Skeletal muscle satellite cell (primary cell): ENCODE results near the gene OPN4.

Experiments used
- H3K27me3 ChIP-seq: 2 replicates; pipeline ENCODE4 v1.7.0; 2013; ENCODE audit warnings: low read length; ENCODE audit not compliant: control insufficient read depth, insufficient read depth
- H3K36me3 ChIP-seq: 2 replicates; pipeline ENCODE4 v1.7.0; 2013; ENCODE audit warnings: mild to moderate bottlenecking, control low read depth, low read length; ENCODE audit not compliant: insufficient read depth
- H3K4me1 ChIP-seq: 2 replicates; pipeline ENCODE4 v1.7.0; 2013; ENCODE audit warnings: low read length; ENCODE audit not compliant: control insufficient read depth, insufficient read depth
- H3K4me2 ChIP-seq: 2 replicates; pipeline ENCODE4 v1.7.0; 2013; ENCODE audit warnings: mild to moderate bottlenecking, low read length
- H3K4me3 ChIP-seq: 2 replicates; pipeline ENCODE4 v1.7.0; 2013; ENCODE audit warnings: low read length
- H3K9ac ChIP-seq: 2 replicates; pipeline ENCODE4 v1.7.0; 2013; ENCODE audit warnings: mild to moderate bottlenecking, low read depth, low read length, moderate library complexity
- H3K9me3 ChIP-seq: replicated peaks from 2 replicates; pipeline ENCODE4 v1.7.0; 2013; ENCODE audit warnings: mild to moderate bottlenecking, control low read depth, low read length

The OPN4 gene

DNA sequence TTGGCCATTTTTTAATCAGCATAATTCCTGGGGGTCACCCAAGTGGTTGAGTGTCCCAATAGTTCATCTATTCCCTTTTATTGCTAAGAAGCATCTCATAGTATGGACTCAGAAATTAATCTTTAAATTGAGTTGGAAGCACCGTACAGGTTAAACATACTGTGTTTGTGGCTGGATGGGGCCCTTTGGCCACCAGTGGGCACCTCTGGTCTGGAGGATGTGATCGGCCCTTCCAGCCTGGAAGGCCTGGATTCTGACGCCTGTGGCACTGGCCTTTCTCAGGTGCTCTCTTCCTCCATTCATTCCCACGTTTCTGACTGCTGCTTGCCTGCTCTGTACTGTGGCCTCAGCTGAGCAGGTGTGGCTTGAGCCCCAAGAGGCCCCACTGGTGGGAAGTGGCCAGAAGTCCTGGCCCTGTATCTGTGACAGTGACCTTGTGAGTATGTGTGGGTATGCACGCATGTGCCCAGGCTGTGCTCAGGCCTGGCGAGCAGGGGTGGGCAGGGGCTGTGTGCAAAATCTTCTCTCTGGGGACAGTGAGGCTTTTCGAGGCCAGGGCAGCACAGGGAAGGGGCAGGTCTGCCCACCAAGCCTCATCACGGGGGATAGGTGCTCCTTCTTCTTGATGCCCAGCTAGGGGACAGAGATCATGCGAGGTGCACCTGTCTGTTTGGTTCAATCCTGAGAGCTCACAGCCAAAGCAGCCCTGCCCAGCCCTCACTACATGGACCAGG is 44.0 kb downstream of the OPN4 start:
- H3K4me3 ChIP-seq, result no peak overlapping the region
- peaks cover 3% of the 10 kb centered on the region for H3K4me1 ChIP-seq
- no peaks in the 10 kb centered on the region for H3K9me3 ChIP-seq
- H3K4me2 ChIP-seq, result no peak overlapping the region
- H3K36me3 ChIP-seq, result no peaks in the 10 kb centered on the region
- H3K9ac ChIP-seq, result no peak overlapping the region
- peaks cover 6% of the 10 kb centered on the region for H3K27me3 ChIP-seq

DNA sequence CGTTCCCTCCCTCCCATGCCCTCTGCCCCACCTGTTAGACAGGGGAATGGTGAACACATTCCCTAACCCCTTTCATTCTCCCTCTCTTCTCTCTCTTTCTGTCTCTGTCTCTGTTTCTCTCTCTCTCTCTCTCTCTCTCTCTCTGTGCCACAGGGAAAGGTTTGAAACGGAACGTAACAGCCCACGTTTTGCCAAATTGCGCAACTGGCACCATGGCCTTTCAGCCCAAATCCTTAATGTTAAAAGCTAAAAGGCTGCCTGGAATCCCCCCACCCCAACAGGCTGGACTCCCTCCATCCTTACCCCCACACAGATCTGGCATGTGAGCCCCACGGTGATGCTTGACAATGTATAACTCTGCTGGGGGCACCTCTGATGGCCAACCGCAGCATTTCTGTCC is 44.8 kb downstream of the OPN4 start:
- H3K27me3 ChIP-seq, result peaks cover 6% of the 10 kb centered on the region
- H3K9ac ChIP-seq, result no peak overlapping the region
- H3K4me1 ChIP-seq, result no peaks in the 10 kb centered on the region
- no peaks in the 10 kb centered on the region for H3K36me3 ChIP-seq
- no peak overlapping the region for H3K4me2 ChIP-seq
- H3K4me3 ChIP-seq, result no peak overlapping the region
- no peaks in the 10 kb centered on the region for H3K9me3 ChIP-seq

DNA sequence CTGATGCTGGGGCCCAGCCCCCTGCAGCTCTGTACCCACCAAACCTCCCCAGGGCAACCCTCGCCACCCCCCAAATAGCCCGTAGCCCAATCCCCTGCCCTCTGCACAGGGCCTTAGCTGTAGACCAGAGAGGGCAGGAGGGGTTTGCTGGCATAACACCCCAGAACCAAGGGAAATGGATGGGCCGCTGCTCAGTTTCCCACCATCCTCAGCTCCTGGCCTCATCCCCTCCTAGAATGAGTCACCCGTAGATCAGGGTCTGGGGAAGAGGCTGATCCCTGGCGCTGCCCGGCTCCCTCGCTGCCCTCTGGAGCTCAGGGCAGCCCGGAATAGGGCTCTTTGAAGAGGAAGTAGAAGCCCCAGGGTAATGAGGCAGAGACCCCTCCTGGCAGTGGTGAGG is 45.2 kb downstream of the OPN4 start:
- no peak overlapping the region for H3K4me2 ChIP-seq
- H3K4me3 ChIP-seq, result no peak overlapping the region
- peaks cover 6% of the 10 kb centered on the region for H3K27me3 ChIP-seq
- no peaks in the 10 kb centered on the region for H3K4me1 ChIP-seq
- H3K9me3 ChIP-seq, result no peaks in the 10 kb centered on the region
- no peak overlapping the region for H3K9ac ChIP-seq
- H3K36me3 ChIP-seq, result no peaks in the 10 kb centered on the region

DNA sequence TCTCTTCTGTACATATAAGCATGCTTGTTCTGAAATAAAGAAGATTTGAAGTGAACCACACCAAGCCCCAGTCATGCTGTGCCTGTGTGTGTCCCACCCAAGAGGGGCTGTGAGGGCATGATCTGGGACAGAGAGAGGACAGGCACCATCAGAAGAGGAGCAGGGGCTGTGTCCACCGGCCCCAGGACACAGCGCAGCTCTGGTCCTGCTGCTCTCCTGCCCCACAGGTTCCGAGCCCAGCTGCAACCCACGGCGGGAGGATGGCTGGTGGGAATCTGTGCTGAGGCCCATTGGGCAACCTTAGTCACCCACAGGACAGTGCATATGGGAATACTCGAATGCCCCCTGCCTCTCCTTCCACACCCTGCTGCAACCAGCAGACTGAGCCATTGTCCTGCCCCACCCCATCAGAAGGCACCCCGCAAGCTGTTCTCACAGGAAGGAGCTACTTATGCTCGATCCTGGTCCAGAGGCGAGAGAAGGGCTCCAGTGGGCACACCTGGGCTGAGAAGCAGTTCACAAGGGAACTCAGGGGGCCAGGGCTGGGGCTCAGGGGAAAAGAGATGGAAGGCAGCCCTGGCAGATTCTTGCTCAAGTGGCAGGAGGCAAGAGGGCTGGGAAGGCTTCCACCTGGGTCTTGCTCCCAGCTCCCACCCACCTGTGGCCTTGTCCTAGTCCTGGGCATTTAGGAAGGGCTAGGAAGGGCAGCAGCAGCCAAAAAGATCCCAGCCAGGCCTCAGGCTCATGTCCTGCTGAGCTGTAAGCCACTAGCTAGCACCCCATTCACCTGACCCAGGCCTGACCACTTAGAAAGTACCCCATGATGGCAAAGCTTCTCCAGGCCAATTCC is 45.9 kb downstream of the OPN4 start:
- no peak overlapping the region for H3K4me3 ChIP-seq
- H3K4me2 ChIP-seq, result no peak overlapping the region
- no peaks in the 10 kb centered on the region for H3K36me3 ChIP-seq
- H3K27me3 ChIP-seq, result peaks cover 6% of the 10 kb centered on the region
- H3K4me1 ChIP-seq, result no peaks in the 10 kb centered on the region
- H3K9me3 ChIP-seq, result no peaks in the 10 kb centered on the region
- H3K9ac ChIP-seq, result no peak overlapping the region

DNA sequence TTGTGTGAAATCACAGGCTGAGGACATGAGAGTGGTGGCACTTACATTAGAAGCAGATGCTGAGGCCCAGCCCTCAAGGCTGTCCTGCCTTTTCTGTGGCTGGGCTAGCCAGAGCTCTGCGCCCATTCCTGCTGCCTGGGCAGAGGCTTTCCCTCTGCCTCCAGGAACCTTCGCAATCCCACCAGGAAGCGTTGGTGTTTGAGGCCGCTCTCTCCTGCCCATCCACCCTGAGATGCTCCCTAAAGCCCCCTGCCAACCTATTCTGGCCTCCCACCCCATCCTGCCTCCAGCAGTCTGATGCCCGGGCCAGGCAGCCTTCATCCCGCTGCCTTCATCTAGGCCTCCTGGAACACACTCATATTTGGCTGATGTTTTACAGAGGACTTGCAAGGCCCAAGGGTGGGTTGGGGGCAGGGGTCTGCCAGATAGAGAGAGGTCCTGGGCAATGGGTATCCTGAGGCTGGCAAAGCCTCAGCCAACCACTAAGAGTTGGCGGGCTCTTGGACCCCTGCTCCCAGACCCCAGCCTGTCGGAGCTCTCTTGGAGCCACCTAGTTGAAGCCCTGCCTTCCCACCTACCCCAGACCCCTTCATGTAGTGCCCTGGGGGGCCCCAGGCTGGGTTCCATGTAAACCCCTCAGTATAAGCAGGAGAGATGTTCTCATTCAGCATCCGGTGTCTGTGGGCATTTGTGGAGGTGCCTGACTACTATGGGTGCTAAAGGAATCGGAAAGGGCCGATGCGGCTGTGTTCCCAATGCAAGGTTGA is 46.7 kb downstream of the OPN4 start:
- Histone ChIP-seq H3K9me3 (no peaks in the 10 kb centered on the region), H3K36me3 (no peaks in the 10 kb centered on the region), H3K4me1 (no peaks in the 10 kb centered on the region), H3K4me3 (no peak overlapping the region), H3K9ac (no peak overlapping the region), H3K27me3 (peaks cover 6% of the 10 kb centered on the region), H3K4me2 (no peak overlapping the region)

DNA sequence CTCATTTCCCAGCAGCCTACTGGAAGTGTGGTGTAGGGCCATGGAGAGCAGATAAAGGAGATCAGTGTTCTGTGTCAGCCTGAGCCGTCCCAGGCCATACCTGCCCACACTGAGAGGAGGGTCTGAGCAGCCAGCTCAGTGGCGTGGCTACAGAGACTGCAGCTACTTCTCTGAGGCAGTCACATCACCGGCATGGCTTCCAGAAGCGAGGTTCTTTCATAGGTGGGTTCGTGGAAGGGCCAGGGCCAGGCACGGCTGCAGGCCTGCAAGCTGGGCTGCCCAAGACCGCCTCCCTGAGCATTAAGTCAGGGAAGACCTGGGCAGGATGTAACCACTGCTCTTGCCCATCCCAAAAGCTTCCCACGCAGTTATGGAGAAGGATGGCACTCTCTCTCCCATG is 48.8 kb downstream of the OPN4 start:
- no peak overlapping the region for H3K4me2 ChIP-seq
- H3K4me1 ChIP-seq, result no peaks in the 10 kb centered on the region
- no peaks in the 10 kb centered on the region for H3K9me3 ChIP-seq
- H3K36me3 ChIP-seq, result no peaks in the 10 kb centered on the region
- H3K9ac ChIP-seq, result no peak overlapping the region
- no peaks in the 10 kb centered on the region for H3K27me3 ChIP-seq
- H3K4me3 ChIP-seq, result no peak overlapping the region

DNA sequence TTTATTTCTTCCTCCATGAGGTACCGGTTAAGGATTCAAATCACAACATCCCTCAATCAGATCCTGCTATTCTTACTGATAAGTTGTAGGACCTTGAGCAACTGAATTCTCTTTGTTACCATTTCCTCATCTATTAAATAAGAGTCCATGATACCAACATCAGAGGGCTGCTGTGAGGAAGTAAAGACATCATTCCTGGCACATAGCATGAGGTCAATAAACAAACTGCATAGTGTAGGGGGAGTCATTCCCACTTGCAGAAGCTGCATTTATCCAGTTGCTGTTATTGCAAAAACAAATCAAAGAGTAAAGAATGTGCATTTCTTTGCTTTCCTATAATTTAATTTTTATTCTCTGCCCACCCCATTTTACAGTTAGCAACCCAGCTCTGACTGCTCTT is 50.8 kb downstream of the OPN4 start:
- Histone ChIP-seq H3K4me3 (no peak overlapping the region), H3K36me3 (no peaks in the 10 kb centered on the region), H3K4me1 (no peaks in the 10 kb centered on the region), H3K9ac (no peak overlapping the region), H3K9me3 (no peaks in the 10 kb centered on the region), H3K4me2 (no peak overlapping the region), H3K27me3 (no peaks in the 10 kb centered on the region)

DNA sequence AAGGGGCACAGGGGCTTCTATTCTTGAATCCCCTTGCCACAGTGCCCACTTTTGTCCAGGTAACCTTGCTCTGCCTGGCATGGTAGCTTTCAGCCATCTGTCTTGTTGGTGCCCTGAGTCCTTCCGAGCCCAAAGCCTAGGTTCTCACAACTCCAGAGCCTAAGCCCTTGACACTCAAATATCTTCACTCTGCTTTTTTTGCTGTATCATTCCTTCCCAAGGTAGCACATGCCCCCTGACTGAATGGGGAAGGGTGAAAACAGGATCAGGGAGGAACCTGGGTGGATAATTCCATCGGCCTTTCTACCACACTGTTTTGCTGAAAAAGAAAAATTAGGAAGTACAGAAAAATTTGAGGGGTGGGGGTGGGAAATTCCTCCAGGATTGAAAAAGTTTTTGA is 51.6 kb downstream of the OPN4 start:
- no peaks in the 10 kb centered on the region for H3K9me3 ChIP-seq
- H3K4me1 ChIP-seq, result peaks cover 5% of the 10 kb centered on the region
- no peak overlapping the region for H3K4me3 ChIP-seq
- H3K27me3 ChIP-seq, result no peaks in the 10 kb centered on the region
- H3K36me3 ChIP-seq, result no peaks in the 10 kb centered on the region
- no peak overlapping the region for H3K9ac ChIP-seq
- H3K4me2 ChIP-seq, result no peak overlapping the region

DNA sequence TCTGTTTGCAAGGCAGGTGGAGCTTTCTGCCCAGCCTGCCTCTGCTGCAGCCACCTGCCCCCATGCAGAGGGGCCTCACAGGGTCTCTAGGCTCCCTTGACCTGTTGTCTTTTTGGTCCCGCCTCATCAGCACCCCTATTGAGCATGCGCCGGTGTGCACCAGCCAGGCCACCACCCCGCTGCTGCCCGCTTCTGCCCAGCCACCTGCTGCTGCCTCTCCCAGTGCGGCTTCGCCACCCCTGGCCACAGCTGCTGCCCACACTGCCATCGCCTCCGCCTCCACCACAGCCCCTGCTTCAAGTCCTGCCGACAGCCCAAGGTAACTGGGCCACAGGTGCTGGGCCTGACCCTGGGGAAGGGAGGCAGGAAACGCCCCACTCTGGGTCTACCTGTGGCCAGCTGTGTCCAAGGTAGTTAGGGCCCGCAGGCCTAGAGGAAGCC is 52.1 kb downstream of the OPN4 start:
- Histone ChIP-seq H3K9ac (no peak overlapping the region), H3K36me3 (no peaks in the 10 kb centered on the region)

DNA sequence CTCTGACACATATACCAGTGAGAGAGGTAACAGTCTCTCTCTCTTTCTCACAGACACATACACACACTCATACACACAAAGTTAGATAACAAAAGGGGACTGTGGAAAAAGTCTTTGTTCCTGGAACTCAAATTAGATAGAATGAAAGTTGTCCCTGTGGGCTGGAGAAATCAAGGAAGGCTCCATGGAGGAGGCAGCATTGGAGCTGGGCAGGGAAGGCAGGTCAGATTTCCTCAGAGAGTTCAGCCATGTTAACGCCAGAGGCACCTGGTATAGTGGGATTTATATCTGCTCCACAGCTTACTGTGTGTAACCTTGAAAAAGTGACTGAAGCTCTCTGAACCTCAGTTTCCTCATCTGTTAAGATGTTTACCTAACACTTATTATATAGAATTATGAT is 52.6 kb downstream of the OPN4 start:
- no peak overlapping the region for H3K9ac ChIP-seq
- no peak overlapping the region for H3K4me2 ChIP-seq
- no peaks in the 10 kb centered on the region for H3K27me3 ChIP-seq
- no peak overlapping the region for H3K4me3 ChIP-seq
- no peaks in the 10 kb centered on the region for H3K36me3 ChIP-seq
- no peaks in the 10 kb centered on the region for H3K9me3 ChIP-seq
- H3K4me1 ChIP-seq, result peaks cover 6% of the 10 kb centered on the region

More for the DNA sequence above, 52.1 kb downstream of the OPN4 start:
- H3K27me3 ChIP-seq, result no peaks in the 10 kb centered on the region
- H3K4me2 ChIP-seq, result no peak overlapping the region
- H3K4me1 ChIP-seq, result peaks cover 6% of the 10 kb centered on the region
- no peaks in the 10 kb centered on the region for H3K9me3 ChIP-seq
- H3K4me3 ChIP-seq, result no peak overlapping the region

DNA sequence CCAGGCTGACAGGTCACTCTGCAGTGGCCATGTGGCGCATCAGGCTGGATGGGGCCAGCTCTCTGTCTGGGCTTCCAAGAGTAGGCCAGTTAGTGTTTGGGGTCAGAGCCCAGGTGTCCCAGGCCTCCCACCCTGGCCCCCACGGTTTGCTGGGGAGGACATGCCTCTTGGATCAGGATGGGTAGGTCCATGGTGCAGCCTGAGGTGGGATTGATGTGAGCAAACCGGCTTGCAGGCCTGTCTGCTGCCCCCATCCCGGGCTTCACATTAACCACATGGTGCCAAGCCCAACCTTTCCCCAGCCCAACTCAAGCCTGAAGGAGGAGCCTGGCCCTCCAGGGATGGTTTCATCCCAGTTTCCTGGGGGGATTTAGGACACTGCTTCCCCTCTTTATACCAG is 53.2 kb downstream of the OPN4 start:
- Histone ChIP-seq H3K4me2 (no peak overlapping the region), H3K27me3 (no peaks in the 10 kb centered on the region), H3K4me1 (peaks cover 10% of the 10 kb centered on the region), H3K9ac (no peak overlapping the region), H3K4me3 (no peak overlapping the region), H3K36me3 (no peaks in the 10 kb centered on the region), H3K9me3 (no peaks in the 10 kb centered on the region)
